GM12878 (cell line): ENCODE measurements around the gene SPRY1.

Experiments
- CEBPB ChIP-seq, 2 experiments: fragments of 150-350 bp in 1 of 2; IDR thresholded peaks; 2 replicates each; pipeline ENCODE4 v1.6.1; 2012 to 2014; ENCODE audit warnings: low read depth in 2 of 2, low read length in 2 of 2, borderline replicate concordance in 1 of 2, inconsistent platforms in 1 of 2
- CREB1 ChIP-seq: IDR thresholded peaks from 2 replicates; pipeline ENCODE4 v1.6.1; 2012; ENCODE audit warnings: low read depth, mild to moderate bottlenecking, inconsistent platforms
- EZH2 ChIP-seq: IDR thresholded peaks from 2 replicates; pipeline ENCODE4 v1.6.1; 2012; ENCODE audit warnings: low read depth, mild to moderate bottlenecking, control low read depth, inconsistent platforms, low read length, borderline replicate concordance; ENCODE audit not compliant: control insufficient read depth
- MEF2A ChIP-seq: IDR thresholded peaks from 2 replicates; pipeline ENCODE4 v1.6.1; 2011; ENCODE audit warnings: low read depth, mild to moderate bottlenecking, low read length, moderate library complexity; ENCODE audit not compliant: insufficient read depth
- POLR2AphosphoS5 ChIP-seq: IDR thresholded peaks from 2 replicates; pipeline ENCODE4 v1.6.1; 2011; ENCODE audit warnings: mild to moderate bottlenecking, low read length, inconsistent platforms
- SP1 ChIP-seq: IDR thresholded peaks from one replicate; pipeline ENCODE4 v1.6.1; 2011; ENCODE audit warnings: low read depth, low read length
- TCF12 ChIP-seq: IDR thresholded peaks from 2 replicates; pipeline ENCODE4 v1.6.1; 2011; ENCODE audit warnings: low read depth, mild to moderate bottlenecking, low read length
- TF ChIP-seq, protein P1 (sequence below), 3 experiments: IDR thresholded peaks in 2 of 3; conservative IDR thresholded peaks in 1 of 3; 2 replicates each; pipeline ENCODE4 v1.5.1; 2011; ENCODE audit warnings: low read depth in 3 of 3, low read length in 3 of 3, mild to moderate bottlenecking in 3 of 3, control low read depth in 2 of 3, moderate library complexity in 2 of 3, inconsistent platforms in 1 of 3, mixed read lengths in 1 of 3; ENCODE audit not compliant: control insufficient read depth in 2 of 3, insufficient read depth in 1 of 3; ENCODE audit errors: extremely low read depth in 1 of 3

DNA sequence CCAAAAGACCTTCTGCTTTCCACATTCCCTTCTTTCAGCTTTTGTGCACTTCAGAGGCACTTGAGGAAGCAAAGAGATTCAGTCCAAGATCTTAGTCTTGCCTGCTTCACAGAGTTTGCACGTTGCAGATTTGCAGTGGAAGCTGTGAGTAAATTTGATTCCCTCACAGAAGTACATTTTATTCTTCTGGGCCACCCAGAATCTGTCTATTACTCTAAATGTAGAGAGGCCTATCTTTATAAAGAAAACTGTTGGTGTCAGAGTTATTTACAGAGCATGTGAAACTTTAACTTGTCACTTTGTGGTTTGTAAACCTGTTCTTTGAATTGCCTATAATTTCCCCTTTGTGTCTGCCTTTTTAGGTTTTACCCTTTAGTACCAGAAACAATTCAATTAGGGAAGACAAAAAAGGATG, 15.5 kb downstream of the SPRY1 start:
- TF ChIP-seq, protein P1, sequence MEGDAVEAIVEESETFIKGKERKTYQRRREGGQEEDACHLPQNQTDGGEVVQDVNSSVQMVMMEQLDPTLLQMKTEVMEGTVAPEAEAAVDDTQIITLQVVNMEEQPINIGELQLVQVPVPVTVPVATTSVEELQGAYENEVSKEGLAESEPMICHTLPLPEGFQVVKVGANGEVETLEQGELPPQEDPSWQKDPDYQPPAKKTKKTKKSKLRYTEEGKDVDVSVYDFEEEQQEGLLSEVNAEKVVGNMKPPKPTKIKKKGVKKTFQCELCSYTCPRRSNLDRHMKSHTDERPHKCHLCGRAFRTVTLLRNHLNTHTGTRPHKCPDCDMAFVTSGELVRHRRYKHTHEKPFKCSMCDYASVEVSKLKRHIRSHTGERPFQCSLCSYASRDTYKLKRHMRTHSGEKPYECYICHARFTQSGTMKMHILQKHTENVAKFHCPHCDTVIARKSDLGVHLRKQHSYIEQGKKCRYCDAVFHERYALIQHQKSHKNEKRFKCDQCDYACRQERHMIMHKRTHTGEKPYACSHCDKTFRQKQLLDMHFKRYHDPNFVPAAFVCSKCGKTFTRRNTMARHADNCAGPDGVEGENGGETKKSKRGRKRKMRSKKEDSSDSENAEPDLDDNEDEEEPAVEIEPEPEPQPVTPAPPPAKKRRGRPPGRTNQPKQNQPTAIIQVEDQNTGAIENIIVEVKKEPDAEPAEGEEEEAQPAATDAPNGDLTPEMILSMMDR (IDR thresholded peaks at IDR 0.05 in 2 of 3, conservative IDR thresholded peaks at IDR 0.05 in 1 of 3; ENCODE audit: control insufficient read depth in 2 of 3, extremely low read depth in 1 of 3, insufficient read depth in 1 of 3, low read depth in 3 of 3, low read length in 3 of 3): no peak
- TF ChIP-seq POLR2AphosphoS5 (no peak), EZH2 (no peak), TCF12 (no peak), CREB1 (no peak), MEF2A (peak; percentile 83), SP1 (no peak), CEBPB (IDR thresholded peaks at IDR 0.05; ENCODE audit: borderline replicate concordance in 1 of 2, low read depth in 2 of 2, low read length in 2 of 2) (no peak)
